ENCODE measurements around the gene OR51T1. TPM values are rescaled to one million over a fixed set of nuclear protein-coding genes. Genes with fewer than 3 reads are reported as not detected.

OR51T1 gene
- total RNA-seq, 1 experiment from 2014 or later = not detected

- TF ChIP-seq CTCF (IDR thresholded peaks at IDR 0.05) (no peak), SIN3A (IDR thresholded peaks at IDR 0.05; ENCODE audit: borderline replicate concordance, insufficient read depth, low read depth, low read length) (no peak), REST (IDR thresholded peaks at IDR 0.05; ENCODE audit: insufficient read depth in 1 of 2, low read depth in 2 of 2, low read length in 1 of 2) (no peak), TCF7L2 (IDR thresholded peaks at IDR 0.05; ENCODE audit: low read depth, low read length) (no peak), POLR2AphosphoS5 (IDR thresholded peaks at IDR 0.05; ENCODE audit: low read depth, low read length) (no peak)
- Histone ChIP-seq H3K27me3 (ENCODE audit: control insufficient read depth, insufficient read depth, low read length) (no peaks in the 10 kb centered on the region), H3K4me1 (ENCODE audit: control insufficient read depth, insufficient read depth, low read length) (no peaks in the 10 kb centered on the region), H3K9me3 (ENCODE audit: control insufficient read depth, insufficient read depth, low read depth, low read length) (no peaks in the 10 kb centered on the region), H3K4me3 (ENCODE audit: low read depth in 2 of 2, low read length in 2 of 2) (no peak within 1 kb of the TSS), H3K36me3 (ENCODE audit: control insufficient read depth, insufficient read depth, low read length) (no peaks in the 10 kb centered on the region), H3K27ac (ENCODE audit: low read length) (no peak within 1 kb of the TSS)
- intact Hi-C loops (cut with micrococcal nuclease; ENCODE audit: unreplicated experiment) = no loop called here
- ATAC-seq = no peak
- in situ Hi-C loops (cut with HindIII; ENCODE audit: low pct_unique_long_range_greater_than_20kb, low sequenced_read_pairs) = no loop called here
- BruUV-seq (replicated peaks) = no TSS peak
- CTCF ChIA-PET = no interaction called here
- no peak for DNase-seq (ENCODE audit: low read depth, low spot score)
- POLR2A ChIA-PET = no interaction called here
These were observed 21.8 kb downstream of the OR51T1 start, which contains the start of gene OR51A7 for GRCh38 chr11:4903484-4903883. TSS of gene OR51A7 (plus strand) at chr11:4903783. CDS start at chr11:4907370, 3,587 bp downstream.

GRCh38 chr11:4916581-4916980, 34.9 kb downstream of the OR51T1 start:
- Histone ChIP-seq H3K36me3 (ENCODE audit: control insufficient read depth, insufficient read depth, low read length) (no peaks in the 10 kb centered on the region), H3K27me3 (ENCODE audit: control insufficient read depth, insufficient read depth, low read length) (no peaks in the 10 kb centered on the region), H3K27ac (ENCODE audit: low read length) (no peak overlapping the region), H3K4me3 (ENCODE audit: low read depth in 2 of 2, low read length in 2 of 2) (no peak overlapping the region), H3K4me1 (ENCODE audit: control insufficient read depth, insufficient read depth, low read length) (no peaks in the 10 kb centered on the region), H3K9me3 (ENCODE audit: control insufficient read depth, insufficient read depth, low read depth, low read length) (no peaks in the 10 kb centered on the region)
- in situ Hi-C loops (cut with HindIII; ENCODE audit: low pct_unique_long_range_greater_than_20kb, low sequenced_read_pairs) = no loop called here
- no peak for DNase-seq (ENCODE audit: low read depth, low spot score)
- TF ChIP-seq CTCF (IDR thresholded peaks at IDR 0.05) (no peak), TCF7L2 (IDR thresholded peaks at IDR 0.05; ENCODE audit: low read depth, low read length) (no peak), REST (IDR thresholded peaks at IDR 0.05; ENCODE audit: insufficient read depth in 1 of 2, low read depth in 2 of 2, low read length in 1 of 2) (no peak), POLR2AphosphoS5 (IDR thresholded peaks at IDR 0.05; ENCODE audit: low read depth, low read length) (no peak), SIN3A (IDR thresholded peaks at IDR 0.05; ENCODE audit: borderline replicate concordance, insufficient read depth, low read depth, low read length) (no peak)
- ChIA-PET POLR2A (no interaction called here), CTCF (no interaction called here)
- no peak for ATAC-seq
- no TSS peak for BruUV-seq (replicated peaks)
- intact Hi-C loops (cut with micrococcal nuclease; ENCODE audit: unreplicated experiment) = no loop called here

Measured in Panc1 (cell line).